Caco-2 (cell line): Measurements from ENCODE around the gene MIR17HG. TPM values are rescaled to one million over a fixed set of nuclear protein-coding genes. Genes with fewer than 3 reads are reported as not detected.
A peak's percentile ranks its signal among the peaks of the same experiment; 100 is the strongest.
"Not testable (repeated sequence)": the region's sequence is repeated elsewhere in the genome, so short reads cannot be mapped to it uniquely, and the experiment has no call there.

ENCODE experiments used
- BruUV-seq: library from RNA; stranded (reverse); fragments of 400-500 nt; replicated peaks from 2 replicates; lab custom pipeline; 2021; lab: Mats Ljungman, UMichigan
- CTCF ChIA-PET: fragments of 300-600 bp; sonication (Branson Sonifier 250); formaldehyde crosslinking; loops from one replicate; lab custom pipeline; 2022; ENCODE audit warnings: antibody characterized with exemption; lab: Charles Lee
- POLR2A ChIA-PET: fragments of 300-600 bp; sonication (Branson Sonifier 250); formaldehyde crosslinking; loops from one replicate; lab custom pipeline; 2022; ENCODE audit warnings: antibody characterized with exemption; lab: Charles Lee
- DNase-seq, 2 experiments: peaks; one replicate each; pipeline versions ENCODE4 v3.0.0 to v3.0.0-alpha.2; 2020 to 2022
- H3K27me3 ChIP-seq: replicated peaks from 2 replicates; pipeline ENCODE4 v1.6.0; 2011; ENCODE audit warnings: low read length; ENCODE audit not compliant: control insufficient read depth, insufficient read depth
- H3K36me3 ChIP-seq: 2 replicates; pipeline ENCODE4 v1.5.1; 2011; ENCODE audit warnings: low read length; ENCODE audit not compliant: control insufficient read depth, insufficient read depth
- H3K4me1 ChIP-seq: fragments of 250-450 bp; sonication (Bioruptor Pico); 2 replicates; pipeline ENCODE4 v1.5.1; 2020; ENCODE audit warnings: mild to moderate bottlenecking
- H3K4me3 ChIP-seq: 2 replicates; pipeline ENCODE4 v1.5.1; 2011; ENCODE audit warnings: low read depth, mild to moderate bottlenecking, control low read depth, low read length
- H3K9me3 ChIP-seq: fragments of 250-450 bp; sonication (Bioruptor Pico); 2 replicates; pipeline ENCODE4 v1.5.1; 2020; ENCODE audit warnings: mild to moderate bottlenecking, moderate library complexity
- H3K27ac Mint-ChIP-seq: one replicate; pipeline ENCODE4 v1.8.0; 2022; ENCODE audit warnings: mixed read lengths; ENCODE audit not compliant: unreplicated experiment
- H3K27me3 Mint-ChIP-seq: one replicate; pipeline ENCODE4 v1.8.0; 2022; ENCODE audit warnings: mixed read lengths; ENCODE audit not compliant: insufficient read depth, unreplicated experiment
- H3K36me3 Mint-ChIP-seq: one replicate; pipeline ENCODE4 v1.8.0; 2022; ENCODE audit warnings: mild to moderate bottlenecking, mixed read lengths; ENCODE audit not compliant: insufficient read depth, unreplicated experiment
- H3K4me1 Mint-ChIP-seq: one replicate; pipeline ENCODE4 v1.8.0; 2022; ENCODE audit warnings: low read depth, mixed read lengths; ENCODE audit not compliant: unreplicated experiment
- H3K4me3 Mint-ChIP-seq: one replicate; pipeline ENCODE4 v1.8.0; 2022; ENCODE audit warnings: mild to moderate bottlenecking, moderate library complexity, mixed read lengths; ENCODE audit not compliant: unreplicated experiment
- H3K9me3 Mint-ChIP-seq: one replicate; pipeline ENCODE4 v1.8.0; 2022; ENCODE audit warnings: mixed read lengths; ENCODE audit not compliant: unreplicated experiment
- intact Hi-C: fragments of 100-400 bp; cut with micrococcal nuclease; formaldehyde crosslinking; loops from one replicate; pipeline ENCODE4 v1.10.0; 2022; ENCODE audit not compliant: unreplicated experiment
- total RNA-seq: library from RNA; stranded (reverse); gene quantifications from 2 replicates; pipeline ENCODE4 v1.2.3, GENCODE V29; 2022
- TF ChIP-seq, protein P1 (sequence below), 2 experiments: fragments of 200-600 bp in 1 of 2; IDR thresholded peaks; 1 replicate in 1 of 2; 2 replicates in 1 of 2; pipeline versions ENCODE4 v1.5.1 to v1.8.0; 2011 to 2022; ENCODE audit warnings: antibody characterized with exemption in 1 of 2, control low read depth in 1 of 2, inconsistent platforms in 1 of 2, low read depth in 1 of 2, low read length in 1 of 2, mild to moderate bottlenecking in 1 of 2, moderate library complexity in 1 of 2; ENCODE audit not compliant: insufficient read depth in 1 of 2, severe bottlenecking in 1 of 2, unreplicated experiment in 1 of 2

MIR17HG gene
- total RNA-seq, 1 experiment from 2014 or later, result 16.6 TPM

GRCh38 chr13:91349992-91350911, 2.8 kb downstream of the MIR17HG start:
- Mint-ChIP-seq H3K4me1 (no peaks in the 10 kb centered on the region), H3K9me3 (no peaks in the 10 kb centered on the region), H3K27ac (peak overlapping the region; percentile 94), H3K27me3 (no peaks in the 10 kb centered on the region), H3K36me3 (peaks cover 76% of the 10 kb centered on the region), H3K4me3 (peak overlapping the region; percentile 95)
- CTCF ChIA-PET, result interaction anchor here (0.9 kb wide), 1 partner anchor 24 kb away, joined by 3 read pairs; no protein-coding TSS in a partner anchor
- intact Hi-C loops, result loop anchor here (5.0 kb wide), 1 partner anchor 168 kb away; no protein-coding TSS in a partner anchor
- Histone ChIP-seq H3K36me3 (peaks cover 4% of the 10 kb centered on the region), H3K4me3 (peak overlapping the region; percentile 79), H3K9me3 (no peaks in the 10 kb centered on the region), H3K27me3 (no peaks in the 10 kb centered on the region), H3K4me1 (peaks cover 23% of the 10 kb centered on the region)
- no TSS peak for BruUV-seq
- POLR2A ChIA-PET, result no interaction called here
- no peak for DNase-seq
- TF ChIP-seq, protein P1, sequence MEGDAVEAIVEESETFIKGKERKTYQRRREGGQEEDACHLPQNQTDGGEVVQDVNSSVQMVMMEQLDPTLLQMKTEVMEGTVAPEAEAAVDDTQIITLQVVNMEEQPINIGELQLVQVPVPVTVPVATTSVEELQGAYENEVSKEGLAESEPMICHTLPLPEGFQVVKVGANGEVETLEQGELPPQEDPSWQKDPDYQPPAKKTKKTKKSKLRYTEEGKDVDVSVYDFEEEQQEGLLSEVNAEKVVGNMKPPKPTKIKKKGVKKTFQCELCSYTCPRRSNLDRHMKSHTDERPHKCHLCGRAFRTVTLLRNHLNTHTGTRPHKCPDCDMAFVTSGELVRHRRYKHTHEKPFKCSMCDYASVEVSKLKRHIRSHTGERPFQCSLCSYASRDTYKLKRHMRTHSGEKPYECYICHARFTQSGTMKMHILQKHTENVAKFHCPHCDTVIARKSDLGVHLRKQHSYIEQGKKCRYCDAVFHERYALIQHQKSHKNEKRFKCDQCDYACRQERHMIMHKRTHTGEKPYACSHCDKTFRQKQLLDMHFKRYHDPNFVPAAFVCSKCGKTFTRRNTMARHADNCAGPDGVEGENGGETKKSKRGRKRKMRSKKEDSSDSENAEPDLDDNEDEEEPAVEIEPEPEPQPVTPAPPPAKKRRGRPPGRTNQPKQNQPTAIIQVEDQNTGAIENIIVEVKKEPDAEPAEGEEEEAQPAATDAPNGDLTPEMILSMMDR (IDR thresholded peaks at IDR 0.05; ENCODE audit: insufficient read depth in 1 of 2, low read depth in 1 of 2, low read length in 1 of 2, severe bottlenecking in 1 of 2, unreplicated experiment in 1 of 2), result no peak

- H3K4me1 ChIP-seq, result peaks cover 23% of the 10 kb centered on the region
- peaks cover 84% of the 10 kb centered on the region for H3K36me3 Mint-ChIP-seq
- no peak overlapping the region for H3K27ac Mint-ChIP-seq
- H3K4me1 Mint-ChIP-seq, result no peaks in the 10 kb centered on the region
- POLR2A ChIA-PET, result no interaction called here
- H3K9me3 ChIP-seq, result no peaks in the 10 kb centered on the region
- no peaks in the 10 kb centered on the region for H3K9me3 Mint-ChIP-seq
- no TSS peak for BruUV-seq
- CTCF ChIA-PET, result no interaction called here
- peaks cover 4% of the 10 kb centered on the region for H3K36me3 ChIP-seq
- H3K4me3 Mint-ChIP-seq, result peak overlapping the region; percentile 95
- no peak overlapping the region for H3K4me3 ChIP-seq
- intact Hi-C loops, result no loop called here
- no peaks in the 10 kb centered on the region for H3K27me3 Mint-ChIP-seq
- TF ChIP-seq, protein P1 (IDR thresholded peaks at IDR 0.05; ENCODE audit: insufficient read depth in 1 of 2, low read depth in 1 of 2, low read length in 1 of 2, severe bottlenecking in 1 of 2, unreplicated experiment in 1 of 2), result no peak
- no peak for DNase-seq
- H3K27me3 ChIP-seq, result no peaks in the 10 kb centered on the region
These were observed 3.6 kb downstream of the MIR17HG start for GRCh38 chr13:91351123-91351522.

DNA sequence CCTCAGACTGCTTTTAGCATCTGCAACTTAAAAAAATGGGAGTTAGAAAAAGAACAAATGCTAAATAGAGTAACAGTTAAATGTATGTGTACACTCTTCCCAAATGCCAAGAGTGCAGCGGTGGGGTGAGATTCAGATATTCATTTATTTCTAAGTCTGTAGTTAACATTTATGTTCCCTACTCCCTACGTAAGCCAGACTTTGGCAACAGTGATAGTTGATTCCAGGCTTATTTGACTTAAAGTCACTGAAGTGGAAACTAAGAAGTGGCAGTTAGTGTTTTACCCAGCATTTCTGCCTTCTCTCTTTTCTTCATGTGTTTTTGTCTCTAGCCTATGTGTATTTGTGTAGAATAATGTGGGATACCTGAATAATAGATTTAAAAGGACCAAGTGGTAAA, 4.5 kb downstream of the MIR17HG start:
- Mint-ChIP-seq H3K4me1 (peaks cover 6% of the 10 kb centered on the region), H3K9me3 (no peaks in the 10 kb centered on the region), H3K36me3 (peaks cover 91% of the 10 kb centered on the region), H3K27ac (no peak overlapping the region), H3K4me3 (no peak overlapping the region), H3K27me3 (no peaks in the 10 kb centered on the region)
- ChIA-PET POLR2A (no interaction called here), CTCF (no interaction called here)
- Histone ChIP-seq H3K27me3 (no peaks in the 10 kb centered on the region), H3K4me3 (no peak overlapping the region), H3K4me1 (peaks cover 23% of the 10 kb centered on the region), H3K36me3 (peaks cover 4% of the 10 kb centered on the region), H3K9me3 (no peaks in the 10 kb centered on the region)
- TF ChIP-seq, protein P1 (IDR thresholded peaks at IDR 0.05; ENCODE audit: insufficient read depth in 1 of 2, low read depth in 1 of 2, low read length in 1 of 2, severe bottlenecking in 1 of 2, unreplicated experiment in 1 of 2), result no peak
- no peak for DNase-seq
- intact Hi-C loops, result no loop called here
- no TSS peak for BruUV-seq

DNA sequence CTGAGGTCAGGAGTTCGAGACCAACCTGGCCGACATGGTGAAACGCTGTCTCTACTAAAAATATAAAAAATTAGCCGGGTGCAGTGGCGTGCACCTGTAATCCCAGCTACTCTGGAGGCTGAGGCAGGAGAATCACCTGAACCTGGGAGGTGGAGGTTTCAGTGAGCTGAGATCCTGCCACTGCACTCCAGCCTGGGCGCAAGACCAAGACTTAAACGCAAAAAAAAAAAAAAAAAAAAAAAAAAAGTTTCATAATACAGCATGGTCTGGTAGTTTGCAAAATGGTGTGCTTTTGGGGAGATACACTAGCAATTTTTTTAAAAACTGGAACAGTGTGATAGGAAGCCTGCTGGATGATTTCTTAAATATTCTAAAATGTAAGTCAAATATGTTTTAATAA, 5.4 kb downstream of the MIR17HG start:
- H3K36me3 Mint-ChIP-seq, result peaks cover 92% of the 10 kb centered on the region
- H3K9me3 ChIP-seq, DNase-seq, CTCF ChIA-PET, H3K36me3 ChIP-seq, H3K27ac Mint-ChIP-seq, H3K4me3 Mint-ChIP-seq, H3K27me3 Mint-ChIP-seq, H3K27me3 ChIP-seq, H3K4me3 ChIP-seq, BruUV-seq, H3K9me3 Mint-ChIP-seq, POLR2A ChIA-PET, intact Hi-C loops: not testable (repeated sequence)
- H3K4me1 Mint-ChIP-seq, result peaks cover 12% of the 10 kb centered on the region
- H3K4me1 ChIP-seq, result peaks cover 23% of the 10 kb centered on the region
